Activated T-cell treated with anti-CD3 and anti-CD28 coated beads, Interleukin-2, amount 50 U/mL, for 48 hours (primary cell): ENCODE results near the gene KRT33B.
"Not testable (repeated sequence)": the region's sequence is repeated elsewhere in the genome, so short reads cannot be mapped to it uniquely, and the experiment has no call there.

Source experiments
- DNase-seq, 2 experiments: peaks; one replicate each; pipeline ENCODE4 v3.0.0-alpha.2; 2020

The KRT33B gene

GRCh38 chr17:41369713-41370112 lies at the start of gene KRT33B:
TSS of gene KRT33B (minus strand) at chr17:41369813. CDS start at chr17:41369750, 63 bp downstream.
- no peak for DNase-seq

- DNase-seq, result no peak
Measured at GRCh38 chr17:41418116-41418860, 48.7 kb upstream of the KRT33B start.

- no peak for DNase-seq
Measured at GRCh38 chr17:41417576-41418015, 48.0 kb upstream of the KRT33B start.

- no peak for DNase-seq
Measured at GRCh38 chr17:41417127-41417526, 47.5 kb upstream of the KRT33B start.

GRCh38 chr17:41416479-41416878 lies 46.9 kb upstream of the KRT33B start:
- DNase-seq, result no peak

- no peak for DNase-seq
Measured at GRCh38 chr17:41415833-41416335, 46.3 kb upstream of the KRT33B start.

GRCh38 chr17:41415411-41415810 lies 45.8 kb upstream of the KRT33B start:
- DNase-seq, result no peak

GRCh38 chr17:41413982-41414381 lies 44.4 kb upstream of the KRT33B start:
- no peak for DNase-seq

- DNase-seq, result no peak
Measured at GRCh38 chr17:41413353-41413957, 43.8 kb upstream of the KRT33B start.

GRCh38 chr17:41411072-41411840 lies 41.6 kb upstream of the KRT33B start:
- no peak for DNase-seq

- DNase-seq, result no peak
Measured at GRCh38 chr17:41407226-41407625, 37.6 kb upstream of the KRT33B start.

GRCh38 chr17:41406205-41406604 lies 36.6 kb upstream of the KRT33B start:
- DNase-seq, result no peak

GRCh38 chr17:41404024-41404671 lies 34.5 kb upstream of the KRT33B start:
- DNase-seq, result peak; percentile 59 to 67

- DNase-seq, result peak; percentile 30 to 36
Measured at GRCh38 chr17:41403404-41404023, 33.9 kb upstream of the KRT33B start.

- no peak for DNase-seq
Measured at GRCh38 chr17:41402161-41402560, 32.5 kb upstream of the KRT33B start.

- no peak for DNase-seq
Measured at GRCh38 chr17:41396996-41397660, 27.5 kb upstream of the KRT33B start, which contains the start of gene KRT31. TSS of gene KRT31 (minus strand) at chr17:41397608. CDS start at chr17:41397539, 69 bp downstream.

- no peak for DNase-seq
Measured at GRCh38 chr17:41396340-41396739, 26.7 kb upstream of the KRT33B start.

GRCh38 chr17:41395611-41396010 lies 26.0 kb upstream of the KRT33B start:
- no peak for DNase-seq

- DNase-seq, result not testable (repeated sequence)
Measured at GRCh38 chr17:41395044-41395443, 25.4 kb upstream of the KRT33B start.

GRCh38 chr17:41394254-41394996 lies 24.8 kb upstream of the KRT33B start:
- DNase-seq, result no peak

GRCh38 chr17:41393826-41394225 lies 24.2 kb upstream of the KRT33B start:
- DNase-seq, result no peak
